Nephron progenitor cell (in vitro differentiated cells): ENCODE data around the gene CRACR2A.

Experiments used
- DNase-seq: peaks from one replicate; pipeline ENCODE4 v3.0.0; 2021
- H3K27ac Mint-ChIP-seq: 2 replicates; pipeline ENCODE4 v1.8.0; 2021; ENCODE audit warnings: mild to moderate bottlenecking, moderate library complexity, mixed read lengths
- H3K27me3 Mint-ChIP-seq: 2 replicates; pipeline ENCODE4 v1.8.0; 2021; ENCODE audit warnings: mild to moderate bottlenecking, low read depth, mixed read lengths; ENCODE audit not compliant: poor library complexity
- H3K36me3 Mint-ChIP-seq: 2 replicates; pipeline ENCODE4 v1.8.0; 2021; ENCODE audit warnings: low read depth, mixed read lengths
- H3K4me1 Mint-ChIP-seq: 2 replicates; pipeline ENCODE4 v1.8.0; 2021; ENCODE audit warnings: mixed read lengths
- H3K4me3 Mint-ChIP-seq: 2 replicates; pipeline ENCODE4 v1.8.0; 2021; ENCODE audit warnings: mild to moderate bottlenecking, moderate library complexity, mixed read lengths
- H3K9me3 Mint-ChIP-seq: 2 replicates; pipeline ENCODE4 v1.8.0; 2021; ENCODE audit warnings: mild to moderate bottlenecking, moderate library complexity, mixed read lengths
- CTCF ChIP-seq: fragments of 200-600 bp; sonication (generic); IDR thresholded peaks from 2 replicates; pipeline ENCODE4 v1.5.0; 2021; ENCODE audit warnings: antibody characterized with exemption

Gene CRACR2A

GRCh38 chr12:3694673-3695072, 58.2 kb downstream of the CRACR2A start:
- H3K4me1 Mint-ChIP-seq: peaks cover 19% of the 10 kb centered on the region
- peaks cover 30% of the 10 kb centered on the region for H3K9me3 Mint-ChIP-seq
- peaks cover 9% of the 10 kb centered on the region for H3K27me3 Mint-ChIP-seq
- no peak overlapping the region for H3K4me3 Mint-ChIP-seq
- DNase-seq: no peak
- peaks cover 6% of the 10 kb centered on the region for H3K36me3 Mint-ChIP-seq
- no peak overlapping the region for H3K27ac Mint-ChIP-seq
- TF ChIP-seq CTCF: no peak

GRCh38 chr12:3692616-3693365, 60.1 kb downstream of the CRACR2A start:
- H3K27me3 Mint-ChIP-seq: peaks cover 14% of the 10 kb centered on the region
- H3K36me3 Mint-ChIP-seq: peaks cover 6% of the 10 kb centered on the region
- no peak overlapping the region for H3K27ac Mint-ChIP-seq
- TF ChIP-seq CTCF: no peak
- peaks cover 5% of the 10 kb centered on the region for H3K4me1 Mint-ChIP-seq
- DNase-seq: no peak
- H3K4me3 Mint-ChIP-seq: no peak overlapping the region
- peaks cover 48% of the 10 kb centered on the region for H3K9me3 Mint-ChIP-seq

GRCh38 chr12:3686463-3686862, 66.4 kb downstream of the CRACR2A start:
- TF ChIP-seq CTCF: no peak
- Mint-ChIP-seq H3K27ac (no peak overlapping the region), H3K4me1 (peaks cover 22% of the 10 kb centered on the region), H3K4me3 (no peak overlapping the region), H3K36me3 (peaks cover 6% of the 10 kb centered on the region), H3K27me3 (peaks cover 20% of the 10 kb centered on the region), H3K9me3 (peaks cover 38% of the 10 kb centered on the region)
- no peak for DNase-seq

DNA sequence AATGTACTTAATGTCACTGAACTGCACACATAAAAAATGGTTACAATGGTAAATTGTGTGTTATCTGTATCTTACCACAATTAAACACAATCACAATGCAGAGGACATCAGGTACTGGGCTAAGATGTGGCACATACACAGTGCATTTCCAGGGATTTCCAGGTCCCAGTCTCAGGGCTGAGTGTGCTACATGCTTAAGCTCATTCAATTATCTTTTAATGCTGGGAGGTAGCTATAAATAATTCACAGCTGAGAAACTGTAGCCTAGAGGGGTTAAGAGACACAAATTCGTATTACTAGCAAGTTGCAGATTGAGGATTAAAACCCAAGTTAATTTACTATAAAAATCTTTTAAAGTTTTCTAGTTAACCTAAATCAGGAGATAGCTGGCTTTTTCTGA, 67.1 kb downstream of the CRACR2A start:
- TF ChIP-seq CTCF: no peak
- Mint-ChIP-seq H3K27ac (no peak overlapping the region), H3K9me3 (peaks cover 31% of the 10 kb centered on the region), H3K4me3 (no peak overlapping the region), H3K36me3 (peaks cover 6% of the 10 kb centered on the region), H3K27me3 (peaks cover 20% of the 10 kb centered on the region), H3K4me1 (peaks cover 22% of the 10 kb centered on the region)
- DNase-seq: no peak

- H3K27me3 Mint-ChIP-seq: peaks cover 20% of the 10 kb centered on the region
- peaks cover 19% of the 10 kb centered on the region for H3K9me3 Mint-ChIP-seq
- no peak overlapping the region for H3K4me3 Mint-ChIP-seq
- no peaks in the 10 kb centered on the region for H3K36me3 Mint-ChIP-seq
- peak; percentile 22 for DNase-seq
- no peak for TF ChIP-seq CTCF
- H3K27ac Mint-ChIP-seq: no peak overlapping the region
- peaks cover 22% of the 10 kb centered on the region for H3K4me1 Mint-ChIP-seq
Measured at GRCh38 chr12:3684449-3685051, 68.4 kb downstream of the CRACR2A start.

- no peak for TF ChIP-seq CTCF
- Mint-ChIP-seq H3K4me1 (peaks cover 22% of the 10 kb centered on the region), H3K36me3 (no peaks in the 10 kb centered on the region), H3K27me3 (peaks cover 12% of the 10 kb centered on the region), H3K4me3 (no peak overlapping the region), H3K27ac (peak overlapping the region; percentile 53), H3K9me3 (peaks cover 10% of the 10 kb centered on the region)
- DNase-seq: no peak
Measured at GRCh38 chr12:3683670-3684069, 69.2 kb downstream of the CRACR2A start.
